NCI-H446 (cell line): ENCODE data around the gene KCTD6.
"Not testable (repeated sequence)": the region's sequence is repeated elsewhere in the genome, so short reads cannot be mapped to it uniquely, and the experiment has no call there.

Source experiments
- DNase-seq, 2 experiments: peaks; one replicate each; lab custom pipeline; 2025; lab: John Stamatoyannopoulos, UW

The KCTD6 gene

GRCh38 chr3:58524326-58524888 is 32.5 kb downstream of the KCTD6 start:
- DNase-seq: no peak

DNA sequence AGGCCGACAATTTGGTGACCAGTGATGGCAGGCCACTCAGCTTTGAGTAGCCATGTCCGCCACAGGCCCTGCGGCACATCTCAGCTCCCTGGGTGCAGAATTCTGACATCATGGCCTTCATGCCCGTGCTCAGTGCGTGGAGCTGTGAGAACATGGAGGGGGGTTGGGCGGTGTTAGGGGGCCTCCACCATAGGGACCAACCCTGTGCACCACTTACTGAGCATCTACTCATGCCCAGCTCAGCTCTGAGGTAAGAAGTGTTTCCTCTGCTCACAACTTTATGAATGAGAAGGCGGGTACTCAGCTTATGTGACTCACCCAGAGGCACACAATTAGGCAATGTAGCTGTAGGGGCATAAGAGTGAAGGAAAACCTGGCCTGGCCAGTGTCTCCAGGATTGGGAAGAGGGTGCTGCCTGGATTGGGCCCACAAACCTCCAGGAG is 34.6 kb downstream of the KCTD6 start:
- DNase-seq: peak in 1 of 2 experiments; percentile 14

- DNase-seq: not testable (repeated sequence)
Measured at GRCh38 chr3:58527440-58527839, 35.5 kb downstream of the KCTD6 start.

DNA sequence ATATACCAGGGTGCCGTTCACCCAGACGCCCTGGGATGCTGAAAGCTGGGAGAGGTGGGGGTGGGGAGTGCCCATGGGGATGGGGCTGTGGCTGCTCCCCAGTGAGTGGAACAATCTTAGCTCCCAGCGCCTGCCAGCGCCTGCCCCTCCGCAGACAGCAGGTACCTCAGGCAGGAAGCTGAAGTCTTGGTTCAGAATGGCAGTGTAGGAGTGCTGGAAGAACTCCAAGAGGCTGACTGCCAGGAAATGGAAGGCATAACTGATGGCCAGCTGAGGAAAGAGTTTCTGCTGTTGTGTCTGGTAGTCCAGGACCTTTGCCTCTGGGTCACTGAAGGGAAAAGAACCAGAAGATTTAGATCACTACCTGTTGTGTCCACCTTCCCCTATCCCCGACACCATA is 36.7 kb downstream of the KCTD6 start:
- DNase-seq: peak in 1 of 2 experiments; percentile 34

GRCh38 chr3:58529516-58530353 is 37.8 kb downstream of the KCTD6 start:
- peak in 1 of 2 experiments; percentile 0 for DNase-seq

DNA sequence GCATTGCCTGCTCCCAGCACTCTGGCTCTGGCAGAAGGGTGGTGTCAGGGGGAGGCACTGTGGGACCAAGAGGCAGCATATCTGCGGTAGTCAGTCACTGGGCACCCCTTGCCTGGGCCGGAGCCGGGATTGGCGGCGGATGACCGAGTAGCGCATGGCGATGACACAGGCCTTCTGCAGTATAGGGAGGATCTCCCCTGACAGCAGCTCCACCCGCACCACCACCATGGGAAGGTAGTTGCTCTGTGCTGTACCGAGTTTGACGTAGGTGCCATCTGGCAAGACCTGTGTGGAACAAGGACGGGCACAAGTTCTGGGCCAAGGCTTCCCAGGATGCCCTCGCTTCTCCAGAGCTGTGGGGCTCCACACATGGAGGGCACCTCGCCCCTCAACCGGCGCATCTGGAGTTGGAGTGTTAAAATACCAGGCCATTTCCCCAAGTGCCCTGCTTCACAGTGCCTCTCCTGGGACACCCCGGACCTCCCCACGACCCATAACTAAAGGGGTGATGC is 38.5 kb downstream of the KCTD6 start:
- DNase-seq: no peak

DNA sequence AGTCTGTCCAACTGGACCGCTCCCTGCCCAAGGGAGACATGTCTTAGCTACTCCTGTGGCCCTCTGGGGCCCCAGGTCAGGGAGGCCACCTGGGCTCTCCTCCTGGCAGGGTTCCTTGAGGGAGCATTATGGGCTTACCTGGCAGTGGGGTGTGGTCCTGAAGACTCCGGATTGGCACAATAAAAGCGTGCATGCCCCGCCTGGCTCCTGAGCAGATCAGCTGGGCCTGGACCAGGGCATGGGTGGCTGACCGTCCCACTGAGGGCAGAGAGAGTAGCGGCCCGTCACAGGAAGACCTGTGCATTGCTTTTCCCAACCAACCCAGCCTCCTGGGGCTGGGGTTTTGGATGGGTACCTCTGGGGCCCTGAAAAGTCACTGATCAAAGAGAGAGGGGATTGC is 39.7 kb downstream of the KCTD6 start:
- no peak for DNase-seq

DNA sequence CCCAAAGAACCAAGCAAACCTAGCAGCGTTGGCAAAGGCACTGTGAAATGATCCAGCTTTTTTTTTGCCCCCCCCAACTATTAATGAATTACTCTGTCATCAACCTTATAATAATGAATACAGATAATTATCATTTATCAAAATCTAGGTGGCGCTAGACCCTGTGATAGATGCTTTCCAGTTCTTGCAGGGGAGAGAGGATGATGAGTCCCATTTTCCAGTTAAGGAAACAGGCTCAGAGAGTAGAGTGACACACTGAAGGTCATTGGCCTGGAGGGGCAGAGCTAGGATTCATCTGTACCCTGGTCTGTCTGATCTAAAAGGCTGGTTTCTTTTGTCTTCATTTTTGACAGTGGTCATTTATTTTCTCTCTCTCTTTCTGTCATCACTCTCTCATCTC is 40.1 kb downstream of the KCTD6 start:
- no peak for DNase-seq

GRCh38 chr3:58532794-58533220 is 40.9 kb downstream of the KCTD6 start:
- DNase-seq: peak in 1 of 2 experiments; percentile 44

GRCh38 chr3:58534592-58535494 is 42.9 kb downstream of the KCTD6 start:
- no peak for DNase-seq

DNA sequence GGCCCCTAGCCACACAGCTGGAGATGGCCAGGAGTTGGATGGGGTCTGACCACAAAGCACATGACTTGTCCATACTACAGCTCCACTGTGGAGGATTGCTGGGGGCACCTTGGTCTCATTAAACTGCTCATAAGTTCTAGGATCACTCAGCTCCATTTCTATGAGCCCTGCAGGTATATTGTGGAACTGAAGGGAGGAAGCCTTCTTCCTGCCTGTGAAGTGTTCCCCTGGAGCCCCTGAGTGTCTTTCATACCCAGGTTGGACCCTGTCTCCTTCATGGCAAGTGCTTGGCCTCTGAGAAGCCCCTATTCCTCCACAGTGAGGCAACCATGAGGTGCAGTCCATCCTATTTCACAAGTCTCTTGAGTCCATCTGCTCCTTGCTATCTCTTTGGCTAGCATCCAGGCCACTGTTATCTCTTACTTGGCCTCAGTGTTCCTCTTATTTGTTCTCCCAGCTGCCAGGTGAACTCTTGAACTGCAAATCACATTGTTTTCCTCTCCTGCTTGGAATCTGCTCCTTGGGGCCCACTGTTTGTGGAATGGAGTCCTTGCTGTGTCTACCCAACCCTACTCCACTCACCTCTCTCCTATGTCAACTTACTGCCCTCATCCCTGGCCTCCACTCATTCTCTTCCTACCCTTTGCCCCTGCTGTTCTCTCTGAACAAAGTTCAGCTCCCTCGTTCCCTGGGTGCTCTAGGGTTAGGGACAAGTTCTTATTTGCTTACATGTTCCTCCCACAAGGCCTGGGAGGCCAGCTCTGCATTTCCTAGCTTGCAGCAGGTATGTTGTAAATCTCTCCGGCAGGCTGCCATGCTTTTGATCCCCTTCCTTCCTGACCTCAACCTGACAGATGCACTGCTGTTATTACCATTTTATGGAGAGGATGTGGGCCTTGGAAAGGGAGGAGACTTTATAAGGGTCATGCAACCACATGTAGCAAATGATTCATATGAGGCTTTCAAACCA is 43.9 kb downstream of the KCTD6 start:
- DNase-seq: no peak

- no peak for DNase-seq
Measured at GRCh38 chr3:58536501-58537411, 44.9 kb downstream of the KCTD6 start, which contains the start of gene ACOX2. TSS of gene ACOX2 (minus strand) at chr3:58537190. CDS start at chr3:58535106, 2,084 bp downstream.

DNA sequence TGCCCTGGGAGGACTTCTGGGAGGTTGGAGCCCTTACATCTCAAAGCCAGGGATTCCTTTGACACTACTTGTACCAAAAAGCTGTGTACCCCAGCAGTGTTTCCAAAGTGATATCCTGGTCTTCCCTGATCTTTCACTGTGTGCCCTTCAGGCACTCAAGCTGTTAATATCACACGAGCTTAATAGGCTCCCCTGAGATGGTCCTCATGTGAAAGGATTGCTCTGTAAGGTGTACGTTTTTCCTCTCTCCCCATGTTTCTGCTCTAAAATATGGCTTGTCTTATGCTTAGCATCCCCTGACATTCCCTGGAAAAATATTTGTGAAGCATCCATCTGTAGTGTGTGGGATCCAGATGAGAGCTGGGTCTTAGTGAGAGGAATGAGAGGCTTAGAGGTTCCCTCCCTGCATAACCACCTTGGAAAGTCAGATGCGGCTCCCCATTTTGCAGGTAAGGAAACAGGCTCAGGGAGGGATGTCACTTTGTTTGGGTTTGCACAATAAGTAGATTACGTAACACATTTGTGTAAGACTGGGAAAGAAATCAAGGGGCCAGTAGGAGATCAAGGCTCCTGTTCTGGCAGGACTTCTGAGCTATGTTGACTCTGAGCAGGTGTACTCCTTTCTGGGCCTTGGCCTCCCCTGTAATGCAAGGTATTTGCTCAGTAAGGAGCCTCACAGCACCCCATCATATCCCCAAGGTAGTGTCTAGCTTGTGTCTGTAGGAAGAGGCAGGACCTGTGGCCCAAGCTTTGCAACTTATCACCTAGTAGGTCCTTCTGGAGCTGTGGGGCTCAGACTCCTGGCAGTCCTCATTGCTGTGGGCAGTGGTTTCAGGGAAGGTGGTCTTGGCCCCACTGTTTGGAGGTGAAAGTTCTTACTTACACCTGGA is 45.8 kb downstream of the KCTD6 start:
- DNase-seq: no peak

GRCh38 chr3:58539626-58540025 is 47.7 kb downstream of the KCTD6 start:
- no peak for DNase-seq

- DNase-seq: no peak
Measured at GRCh38 chr3:58540176-58540858, 48.4 kb downstream of the KCTD6 start.

GRCh38 chr3:58544541-58544940 is 52.6 kb downstream of the KCTD6 start:
- no peak for DNase-seq

DNA sequence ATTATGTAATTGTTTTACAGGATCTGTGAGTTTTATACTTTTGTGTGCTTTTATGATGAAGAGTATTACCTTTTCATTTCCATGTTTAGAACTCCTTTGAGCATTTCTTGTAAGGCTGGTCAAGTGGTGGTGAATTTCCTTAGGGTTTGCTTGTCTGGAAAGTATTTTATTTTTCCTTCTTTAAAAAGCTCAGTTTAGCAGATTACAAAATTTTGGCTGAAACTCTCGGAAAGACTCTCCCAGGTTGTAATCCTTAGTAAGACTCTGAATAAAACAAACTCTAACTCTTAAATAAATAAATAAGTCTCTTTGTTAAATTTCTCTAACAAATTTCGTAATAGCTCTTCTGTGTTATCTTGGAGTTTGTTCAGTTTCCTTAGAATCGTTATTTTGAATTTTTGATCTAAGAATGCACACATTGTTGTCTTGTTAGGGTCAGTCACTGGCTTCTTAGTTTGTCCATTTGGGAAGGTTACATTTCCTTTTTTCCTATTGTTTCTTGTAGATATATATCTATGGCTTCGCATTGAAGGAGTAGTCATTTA is 59.8 kb downstream of the KCTD6 start:
- no peak for DNase-seq
